Bronchial epithelial cell (primary cell): ENCODE measurements around the gene DLGAP1. TPM values are rescaled to one million over a fixed set of nuclear protein-coding genes. Genes with fewer than 3 reads are reported as not detected.

Source experiments
- DNase-seq: peaks from one replicate; pipeline ENCODE4 v3.0.0-alpha.2; 2010; ENCODE audit warnings: low read depth
- FAIRE-seq: peaks from 2 replicates; lab custom pipeline; 2011; peaks lifted over from hg19 to GRCh38; lab: Jason Lieb, UNC
- H3K27me3 ChIP-seq: 2 replicates; pipeline ENCODE4 v1.5.1; 2011; ENCODE audit warnings: low read length; ENCODE audit not compliant: control insufficient read depth, insufficient read depth
- H3K36me3 ChIP-seq: 2 replicates; pipeline ENCODE4 v1.5.1; 2011; ENCODE audit warnings: low read length; ENCODE audit not compliant: control insufficient read depth, insufficient read depth
- H3K4me3 ChIP-seq: 2 replicates; pipeline ENCODE4 v1.5.1; 2011; ENCODE audit warnings: mild to moderate bottlenecking, low read depth, low read length, control low read depth
- total RNA-seq: library from RNA; depleted of rRNA; stranded (reverse); fragments of >200 nt; gene quantifications from 2 replicates; pipeline ENCODE4 v1.2.1, GENCODE V29; 2014
- TF ChIP-seq, protein P1 (sequence below): IDR thresholded peaks from 2 replicates; pipeline ENCODE4 v1.5.1; 2011; ENCODE audit warnings: mild to moderate bottlenecking, moderate library complexity, low read length, control low read depth, inconsistent platforms; ENCODE audit not compliant: insufficient read depth, severe bottlenecking

Gene DLGAP1
- total RNA-seq, 1 donor from 2014 or later = not detected

DNA sequence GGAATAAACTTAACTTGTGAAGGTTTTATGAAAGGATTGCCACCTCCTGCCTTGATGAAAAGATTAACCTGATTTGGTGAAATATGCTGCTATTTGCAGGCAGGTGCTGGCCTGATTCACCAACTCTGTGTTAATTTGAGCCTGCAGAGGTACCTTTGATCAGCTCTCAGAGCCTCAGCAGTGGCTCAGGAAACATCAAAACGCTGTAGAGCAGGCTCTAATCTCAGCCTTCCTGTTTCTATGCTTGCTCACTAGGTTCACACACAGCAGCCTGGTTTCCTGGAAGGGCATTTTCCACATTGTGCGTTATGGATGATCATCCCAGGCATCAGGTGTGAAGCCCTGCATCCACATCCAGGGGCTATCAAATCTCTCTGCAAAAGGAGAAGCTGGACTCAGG, 988.2 kb downstream of the DLGAP1 start:
- no peaks in the 10 kb centered on the region for H3K36me3 ChIP-seq
- H3K4me3 ChIP-seq = no peak overlapping the region
- H3K27me3 ChIP-seq = no peaks in the 10 kb centered on the region
- TF ChIP-seq, protein P1, sequence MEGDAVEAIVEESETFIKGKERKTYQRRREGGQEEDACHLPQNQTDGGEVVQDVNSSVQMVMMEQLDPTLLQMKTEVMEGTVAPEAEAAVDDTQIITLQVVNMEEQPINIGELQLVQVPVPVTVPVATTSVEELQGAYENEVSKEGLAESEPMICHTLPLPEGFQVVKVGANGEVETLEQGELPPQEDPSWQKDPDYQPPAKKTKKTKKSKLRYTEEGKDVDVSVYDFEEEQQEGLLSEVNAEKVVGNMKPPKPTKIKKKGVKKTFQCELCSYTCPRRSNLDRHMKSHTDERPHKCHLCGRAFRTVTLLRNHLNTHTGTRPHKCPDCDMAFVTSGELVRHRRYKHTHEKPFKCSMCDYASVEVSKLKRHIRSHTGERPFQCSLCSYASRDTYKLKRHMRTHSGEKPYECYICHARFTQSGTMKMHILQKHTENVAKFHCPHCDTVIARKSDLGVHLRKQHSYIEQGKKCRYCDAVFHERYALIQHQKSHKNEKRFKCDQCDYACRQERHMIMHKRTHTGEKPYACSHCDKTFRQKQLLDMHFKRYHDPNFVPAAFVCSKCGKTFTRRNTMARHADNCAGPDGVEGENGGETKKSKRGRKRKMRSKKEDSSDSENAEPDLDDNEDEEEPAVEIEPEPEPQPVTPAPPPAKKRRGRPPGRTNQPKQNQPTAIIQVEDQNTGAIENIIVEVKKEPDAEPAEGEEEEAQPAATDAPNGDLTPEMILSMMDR = no peak
- DNase-seq (no peak), FAIRE-seq (no peak)

DNA sequence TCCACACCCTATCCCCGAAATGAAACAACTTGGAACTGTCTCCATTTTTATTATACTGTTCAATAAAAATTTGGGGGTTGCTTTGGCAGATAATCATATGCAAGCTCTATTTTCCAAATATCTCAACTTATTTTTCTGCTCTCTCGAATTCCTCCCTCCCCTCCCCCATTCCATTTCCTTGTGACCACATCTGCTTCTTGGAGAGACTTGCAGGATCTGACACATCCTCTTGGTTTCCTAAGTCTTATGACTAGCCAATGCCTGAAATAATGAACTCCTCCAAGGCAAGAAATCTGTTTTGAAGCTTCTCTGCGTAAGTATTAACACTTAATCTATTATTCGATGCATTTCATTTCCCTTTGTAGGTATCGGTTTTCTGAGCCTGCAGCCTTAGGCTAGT, 989.1 kb downstream of the DLGAP1 start:
- no peak overlapping the region for H3K4me3 ChIP-seq
- H3K36me3 ChIP-seq = no peaks in the 10 kb centered on the region
- TF ChIP-seq, protein P1 = no peak
- FAIRE-seq = no peak
- peak; percentile 84 for DNase-seq
- no peaks in the 10 kb centered on the region for H3K27me3 ChIP-seq

DNA sequence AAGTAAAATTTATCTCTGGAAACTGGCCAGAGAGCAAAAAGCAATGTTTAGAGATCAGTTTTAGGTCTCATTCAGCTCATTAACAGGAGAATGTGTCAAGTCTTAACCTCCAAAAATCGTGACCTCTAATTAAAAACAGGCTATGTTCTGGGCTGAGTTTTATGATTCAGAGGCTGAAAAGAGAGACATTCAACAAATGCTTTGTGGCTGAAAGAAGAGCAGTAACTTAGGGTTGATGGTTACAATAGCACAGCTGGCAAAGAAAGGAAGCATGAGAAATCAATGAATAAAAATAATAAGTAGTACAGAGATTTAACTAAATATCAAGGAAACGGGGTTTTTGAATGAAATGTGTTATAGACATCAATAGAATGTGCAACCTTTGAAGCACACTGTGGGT, 992.1 kb downstream of the DLGAP1 start:
- Histone ChIP-seq H3K4me3 (no peak overlapping the region), H3K36me3 (no peaks in the 10 kb centered on the region), H3K27me3 (no peaks in the 10 kb centered on the region)
- DNase-seq (no peak), FAIRE-seq (no peak)
- TF ChIP-seq, protein P1 = no peak

DNA sequence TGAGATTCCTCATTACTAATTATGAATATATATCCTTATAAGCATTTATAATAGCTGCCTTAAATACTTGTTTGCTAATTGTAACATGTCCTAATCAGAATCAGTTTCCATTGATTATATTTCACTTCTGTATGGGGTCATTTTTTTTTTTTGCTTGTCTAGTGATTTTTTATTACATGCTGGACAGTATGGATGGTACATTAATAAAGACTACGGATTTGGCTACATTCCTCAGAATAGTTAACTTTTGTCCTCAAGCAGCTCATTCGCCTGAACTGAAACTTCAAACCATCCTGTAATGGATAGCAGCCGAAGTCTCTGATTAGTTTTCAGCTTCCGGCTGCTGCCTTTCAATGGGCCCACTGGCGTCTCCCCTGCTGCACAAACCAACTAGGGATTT, 993.4 kb downstream of the DLGAP1 start:
- FAIRE-seq = no peak

DNA sequence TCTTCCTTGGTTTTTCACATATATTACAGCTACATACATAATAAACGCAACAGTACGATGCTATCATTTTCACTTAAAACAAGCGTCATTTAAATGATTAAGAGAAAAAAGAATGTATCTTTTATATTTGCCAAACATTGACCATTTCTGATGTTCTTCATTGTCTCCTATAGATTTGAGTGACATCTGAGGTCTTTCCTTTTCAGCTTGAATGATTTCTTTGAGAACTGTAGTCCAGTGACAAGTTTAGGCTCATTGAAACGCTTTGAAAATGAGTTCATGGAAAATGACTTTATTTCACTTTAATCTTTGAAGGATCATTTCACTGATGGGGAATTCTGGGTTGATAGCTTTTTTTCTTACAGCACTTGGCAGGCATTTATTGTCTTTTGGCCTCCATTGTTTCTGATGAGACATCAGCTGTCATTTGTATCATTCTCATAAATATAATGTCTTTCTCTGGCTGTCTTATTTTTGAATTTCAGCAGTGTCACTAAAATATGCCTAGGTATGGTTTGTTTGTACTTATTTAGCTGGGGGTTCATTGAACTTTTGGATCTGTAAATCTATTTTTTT, 994.2 kb downstream of the DLGAP1 start:
- FAIRE-seq = no peak
- H3K27me3 ChIP-seq = no peaks in the 10 kb centered on the region
- H3K36me3 ChIP-seq = peaks cover 10% of the 10 kb centered on the region

More for the DNA sequence above, 993.4 kb downstream of the DLGAP1 start:
- Histone ChIP-seq H3K27me3 (no peaks in the 10 kb centered on the region), H3K4me3 (no peak overlapping the region), H3K36me3 (peaks cover 5% of the 10 kb centered on the region)
- TF ChIP-seq, protein P1 = no peak
- DNase-seq = no peak

More for the DNA sequence above, 994.2 kb downstream of the DLGAP1 start:
- no peak overlapping the region for H3K4me3 ChIP-seq
- DNase-seq = no peak
- TF ChIP-seq, protein P1 = no peak
